ENCODE data around the gene FAM13C. TPM values are rescaled to one million over a fixed set of nuclear protein-coding genes. Genes with fewer than 3 reads are reported as not detected.

FAM13C gene
- total RNA-seq, 1 donor from 2014 or later: not detected

DNA sequence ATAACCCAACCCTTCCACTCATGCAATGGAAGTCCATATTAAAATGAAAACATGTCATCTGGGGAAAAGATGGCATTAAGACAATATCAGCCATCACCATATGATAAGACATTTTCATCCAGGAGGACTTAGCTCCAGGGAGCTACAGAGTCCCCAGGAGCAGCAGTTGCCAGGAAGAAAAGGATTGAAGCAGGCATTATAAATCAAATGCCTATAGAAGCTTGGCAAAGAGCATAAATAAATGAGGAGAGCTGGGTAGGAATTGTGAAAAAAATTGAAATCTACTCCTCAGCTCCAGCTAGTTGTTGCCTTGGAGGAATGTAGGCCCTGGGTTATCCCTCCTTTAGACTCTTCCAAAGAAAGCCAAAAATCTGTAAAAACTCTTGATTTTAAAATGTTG is 42.5 kb downstream of the FAM13C start:
- intact Hi-C loops (cut with micrococcal nuclease): no loop called here

DNA sequence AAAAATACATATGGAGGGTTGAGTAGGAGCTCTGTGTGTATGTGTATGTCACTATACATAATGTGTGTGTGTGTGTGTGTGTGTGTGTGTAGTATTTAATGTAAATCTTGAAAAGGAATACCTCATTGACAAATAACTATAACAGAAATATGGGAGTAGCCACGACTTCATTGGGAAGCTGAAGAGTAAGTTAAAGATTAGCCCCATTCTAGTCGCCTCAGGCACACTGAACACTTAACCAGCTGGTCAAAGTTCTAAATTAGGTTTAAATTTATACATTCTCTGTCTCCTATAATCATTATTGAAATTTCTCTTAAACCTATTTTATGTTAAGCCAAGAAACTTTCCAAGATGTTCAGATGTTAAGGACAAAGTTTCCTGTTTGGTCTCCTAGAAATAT is 45.3 kb downstream of the FAM13C start:
- intact Hi-C loops (cut with micrococcal nuclease): no loop called here

DNA sequence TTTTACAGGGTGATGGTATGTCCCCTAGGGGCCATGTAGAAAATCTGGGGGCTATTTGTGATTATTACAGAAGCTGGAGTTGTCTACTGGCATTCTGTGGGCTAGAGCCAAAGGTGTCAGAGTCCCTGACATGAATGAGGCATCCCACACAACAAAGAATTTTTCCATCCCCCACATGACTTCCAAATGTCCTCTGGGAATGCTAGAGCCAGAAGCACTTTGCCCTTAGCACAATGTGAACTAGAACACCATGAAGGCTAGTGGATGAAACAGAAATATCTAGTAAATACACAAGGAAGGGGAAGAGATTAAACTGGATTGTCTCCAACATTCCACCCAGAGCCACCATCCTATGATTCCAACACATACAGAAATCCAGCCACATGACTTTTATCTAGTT is 46.9 kb downstream of the FAM13C start:
- intact Hi-C loops (cut with micrococcal nuclease): no loop called here

DNA sequence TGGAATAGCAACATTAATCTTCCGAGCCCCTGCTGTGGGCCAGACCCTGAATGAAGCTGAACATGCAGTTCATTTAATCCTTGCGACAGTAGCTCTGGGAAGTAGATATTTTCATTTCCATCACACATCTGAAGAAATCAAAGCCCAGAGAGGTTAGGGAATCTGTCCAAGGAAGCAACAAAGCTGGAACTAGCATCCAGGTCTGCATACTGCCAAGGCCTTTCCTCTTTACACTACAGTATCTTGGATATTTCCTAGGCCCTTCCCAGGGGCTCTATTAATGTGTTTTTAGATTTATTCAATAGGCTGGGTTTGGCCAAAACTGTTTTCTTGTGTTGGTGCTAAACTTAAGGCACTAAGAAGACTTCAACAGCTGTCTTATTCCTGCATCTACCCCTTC is 48.1 kb downstream of the FAM13C start:
- intact Hi-C loops (cut with micrococcal nuclease): no loop called here

DNA sequence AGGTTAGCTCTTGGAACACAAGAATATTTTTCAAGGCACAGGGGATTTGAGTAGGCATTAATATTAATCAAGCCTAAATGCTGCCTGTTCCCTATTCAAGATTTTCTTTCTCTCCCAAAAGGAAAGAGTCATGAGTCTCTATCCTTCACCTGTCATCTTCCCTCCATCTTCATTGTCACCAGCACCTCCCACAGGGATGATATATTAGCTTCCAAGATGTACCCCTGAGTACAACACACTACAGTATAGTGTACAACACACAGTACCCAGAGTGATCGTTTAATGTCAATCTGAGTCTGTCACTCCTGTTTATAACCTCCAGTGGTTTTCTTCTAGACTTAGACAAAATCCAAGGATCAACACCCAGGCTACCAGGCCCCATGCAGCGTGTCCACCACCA is 50.1 kb downstream of the FAM13C start:
- intact Hi-C loops (cut with micrococcal nuclease): no loop called here

DNA sequence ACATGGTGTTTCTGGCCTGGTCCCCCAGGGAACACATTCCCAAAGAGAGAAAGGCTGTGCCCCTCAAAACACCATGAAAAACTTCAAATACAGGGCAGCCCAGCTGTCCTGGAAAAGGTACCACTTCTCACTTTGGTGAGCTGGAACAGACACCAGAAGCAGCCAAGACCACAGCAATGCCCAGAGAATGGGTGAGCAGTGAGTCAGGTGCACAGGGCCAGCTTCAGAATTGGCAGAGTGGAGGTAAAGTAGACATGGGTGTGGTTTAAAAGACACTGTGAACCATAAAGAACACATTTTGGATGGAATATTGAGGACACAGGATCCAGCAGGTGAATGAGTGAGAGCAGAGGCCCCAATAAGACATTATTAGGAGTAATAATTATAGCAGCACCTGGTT is 51.3 kb downstream of the FAM13C start:
- intact Hi-C loops (cut with micrococcal nuclease): no loop called here

DNA sequence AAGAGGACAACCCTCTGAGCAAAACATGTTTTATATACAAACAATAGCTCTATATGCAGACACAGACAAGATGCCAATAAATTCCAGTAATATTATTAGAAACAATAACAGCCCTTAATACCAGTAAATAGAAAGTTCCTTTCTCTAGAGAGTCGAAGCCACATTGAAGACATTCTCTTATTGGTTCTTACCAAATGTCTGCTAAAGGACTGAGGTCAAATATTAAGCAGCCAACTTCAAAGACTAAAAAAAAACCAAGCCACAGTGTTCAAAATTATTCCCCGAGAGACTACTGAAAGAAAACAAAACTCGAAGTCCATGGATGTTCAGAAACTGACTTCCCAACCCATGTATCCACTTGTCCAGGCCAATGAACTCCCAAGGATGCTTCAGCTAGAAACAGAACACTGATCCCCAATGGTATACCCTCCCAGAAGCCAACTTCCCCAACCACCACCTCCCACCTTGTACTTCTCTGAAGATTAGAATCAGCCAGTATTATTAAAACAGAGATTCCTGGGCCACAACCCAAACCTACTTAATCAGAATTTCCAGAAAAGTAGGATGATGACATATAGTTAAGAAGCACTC is 51.9 kb downstream of the FAM13C start:
- intact Hi-C loops (cut with micrococcal nuclease): no loop called here

DNA sequence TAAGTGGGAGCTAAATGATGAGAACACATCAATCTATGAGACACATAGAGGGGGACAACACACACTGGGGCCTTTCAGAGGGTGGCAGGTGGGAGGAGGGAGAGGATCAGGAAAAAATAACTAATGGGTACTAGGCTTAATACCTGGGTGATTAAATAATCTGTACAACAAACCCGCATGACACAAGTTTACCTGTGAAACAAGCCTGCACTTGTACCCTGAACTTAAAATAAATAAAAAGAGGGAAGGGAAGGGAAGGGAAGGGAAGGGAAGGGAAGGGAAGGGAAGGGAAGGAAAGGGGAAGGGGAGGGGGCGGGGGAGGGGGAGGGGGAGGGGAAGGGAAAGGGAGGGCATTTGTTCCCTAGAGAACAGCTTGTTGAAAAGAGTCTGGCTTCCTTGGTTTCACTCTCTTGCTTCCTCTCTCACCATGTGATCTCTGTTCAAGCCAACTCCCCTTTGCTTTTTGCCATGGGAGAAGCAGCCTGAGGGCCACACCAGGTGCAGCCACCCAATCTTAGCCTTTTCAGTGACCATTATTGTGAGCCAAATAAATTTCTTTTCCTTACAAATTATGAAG is 57.7 kb downstream of the FAM13C start:
- intact Hi-C loops (cut with micrococcal nuclease): no loop called here

DNA sequence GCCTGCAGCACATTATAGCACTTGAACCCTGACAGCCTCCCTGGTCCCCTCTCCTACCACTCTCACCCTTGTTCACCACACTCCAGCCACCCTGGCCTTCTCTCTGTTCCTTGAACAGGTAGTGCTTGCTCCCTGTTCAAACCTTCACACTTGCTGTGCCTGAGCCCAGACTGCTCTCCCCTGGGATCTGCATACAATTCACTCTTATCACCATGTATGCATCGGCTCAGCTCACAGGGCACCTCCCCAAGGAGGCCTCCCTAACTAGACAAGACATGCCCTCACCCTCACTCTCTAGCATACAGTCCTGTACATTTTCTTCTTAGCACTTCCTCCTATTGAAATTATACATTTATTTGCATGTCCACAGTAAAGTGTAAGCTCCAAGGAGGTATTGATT is 59.3 kb downstream of the FAM13C start:
- intact Hi-C loops (cut with micrococcal nuclease): no loop called here

DNA sequence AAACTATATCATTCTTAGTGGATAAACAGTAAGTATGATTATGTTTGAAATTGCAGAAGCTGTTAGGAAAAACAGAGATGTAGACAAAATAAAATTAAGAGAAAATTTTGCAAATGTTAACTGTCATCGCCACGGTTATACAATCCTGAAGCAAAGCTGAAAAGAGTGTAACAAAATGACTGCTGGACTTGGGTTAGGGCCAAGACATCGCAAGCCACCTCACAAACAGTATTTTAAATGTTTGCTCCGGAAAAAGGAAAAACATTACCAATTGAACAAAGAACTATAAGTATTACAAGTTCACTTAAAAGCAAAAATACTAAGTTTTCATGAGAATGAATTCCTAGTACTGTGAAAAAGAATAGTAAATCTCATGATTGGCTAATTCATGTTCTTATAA is 60.0 kb downstream of the FAM13C start:
- intact Hi-C loops (cut with micrococcal nuclease): no loop called here

DNA sequence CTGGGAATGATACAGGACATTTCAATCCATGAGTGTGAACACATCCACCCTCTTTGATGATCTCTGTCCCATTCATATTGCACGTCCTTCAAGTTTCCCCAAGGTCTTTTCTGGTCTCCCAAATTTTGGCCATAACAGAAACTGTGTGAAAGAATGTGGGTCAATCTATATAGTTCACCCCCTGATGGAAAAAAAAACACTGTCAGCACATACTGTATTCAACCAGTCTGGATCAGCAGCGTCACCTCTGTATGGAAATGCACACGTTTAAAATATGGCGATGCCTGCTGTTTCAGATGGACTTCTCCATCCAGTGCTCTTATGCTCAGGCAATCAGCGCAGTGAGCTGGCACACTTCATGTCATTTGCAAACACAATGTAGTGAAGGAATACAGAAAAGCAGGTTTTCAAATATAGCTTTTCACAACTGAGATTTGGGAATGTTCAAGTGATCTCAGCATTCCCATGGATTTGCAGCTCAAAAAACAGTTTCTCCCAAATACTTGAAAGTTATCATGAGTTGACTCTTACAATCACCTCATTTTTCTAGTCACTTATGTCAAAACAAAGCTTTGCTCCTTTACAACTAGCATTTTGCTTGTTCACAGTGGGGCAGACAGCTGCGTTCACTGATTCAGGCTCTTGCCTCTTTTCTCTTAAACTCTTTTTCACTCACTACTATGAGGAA is 61.1 kb downstream of the FAM13C start:
- intact Hi-C loops (cut with micrococcal nuclease): no loop called here

DNA sequence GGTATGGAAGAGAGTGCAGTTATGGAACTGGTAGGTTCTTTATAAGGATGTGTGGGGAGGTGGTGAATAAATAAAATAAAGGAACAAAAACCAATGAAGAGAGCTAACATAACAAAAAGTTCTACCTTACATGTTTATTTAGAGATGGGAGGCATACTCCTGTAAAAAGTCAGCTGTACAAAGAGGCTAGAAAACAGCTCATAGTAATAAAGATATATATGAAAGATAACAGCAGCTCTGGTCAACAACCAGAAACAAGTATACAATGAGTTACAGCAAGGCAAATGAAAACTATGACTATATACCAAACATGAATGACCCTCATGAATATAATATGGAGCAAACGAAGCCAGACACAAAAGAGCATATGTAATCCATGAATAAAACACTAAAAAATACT is 62.0 kb downstream of the FAM13C start:
- intact Hi-C loops (cut with micrococcal nuclease): no loop called here

DNA sequence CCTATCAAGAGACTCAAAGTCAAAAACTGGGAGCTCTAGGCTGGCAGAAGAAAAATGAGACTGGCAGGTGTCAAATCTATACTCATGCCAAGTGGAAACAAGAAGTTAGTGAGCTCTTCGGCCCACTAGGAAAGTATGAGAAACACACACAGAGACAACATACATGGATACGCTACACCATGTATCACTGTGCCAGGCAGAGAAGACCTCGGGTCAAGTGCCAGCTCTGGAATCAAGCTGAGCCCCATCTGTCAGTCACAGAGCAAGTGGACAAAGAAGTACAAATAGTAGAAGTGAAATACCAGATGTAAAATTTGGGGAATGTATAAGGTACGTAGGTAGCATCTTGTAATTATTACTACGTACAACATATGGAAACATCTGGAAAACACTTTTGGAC is 62.4 kb downstream of the FAM13C start:
- intact Hi-C loops (cut with micrococcal nuclease): no loop called here

DNA sequence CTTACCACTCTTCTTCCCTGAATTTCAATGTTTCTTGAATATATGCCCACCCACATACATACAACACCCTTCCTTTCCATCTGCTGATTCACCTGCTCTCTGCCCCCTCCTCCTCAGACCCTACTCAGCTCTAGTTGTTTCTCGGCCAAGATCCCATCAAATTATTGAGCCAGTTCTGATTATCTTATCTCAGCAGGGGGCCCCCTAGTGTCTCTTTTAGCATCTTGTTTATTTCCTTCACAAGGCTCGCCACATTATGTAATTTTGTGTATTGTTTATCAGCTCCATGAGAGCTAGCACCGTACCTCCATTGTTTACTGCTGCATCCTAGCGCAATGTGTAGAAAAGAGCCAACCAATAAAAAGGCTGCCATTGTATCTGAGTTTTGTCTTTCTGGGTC is 71.9 kb downstream of the FAM13C start:
- intact Hi-C loops (cut with micrococcal nuclease): no loop called here

DNA sequence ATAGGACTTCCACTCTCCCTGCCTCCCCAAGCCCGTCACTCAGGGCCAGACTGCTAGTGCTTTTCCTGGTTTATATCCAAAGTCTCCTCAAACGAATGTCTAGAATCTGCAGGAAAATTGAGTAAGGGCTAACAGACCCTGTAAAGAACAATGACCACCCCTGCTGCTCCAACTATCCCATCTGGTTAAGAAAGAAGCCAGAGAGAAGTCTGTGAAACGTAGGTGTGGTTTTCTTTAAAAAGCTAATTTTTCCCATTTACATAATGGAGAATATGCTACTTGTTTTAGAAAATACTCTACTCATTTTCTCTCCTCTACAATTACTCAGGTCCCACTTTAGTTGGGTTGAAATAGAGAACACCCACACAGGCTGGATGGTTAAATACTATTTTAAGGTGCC is 72.5 kb downstream of the FAM13C start:
- intact Hi-C loops (cut with micrococcal nuclease): no loop called here

DNA sequence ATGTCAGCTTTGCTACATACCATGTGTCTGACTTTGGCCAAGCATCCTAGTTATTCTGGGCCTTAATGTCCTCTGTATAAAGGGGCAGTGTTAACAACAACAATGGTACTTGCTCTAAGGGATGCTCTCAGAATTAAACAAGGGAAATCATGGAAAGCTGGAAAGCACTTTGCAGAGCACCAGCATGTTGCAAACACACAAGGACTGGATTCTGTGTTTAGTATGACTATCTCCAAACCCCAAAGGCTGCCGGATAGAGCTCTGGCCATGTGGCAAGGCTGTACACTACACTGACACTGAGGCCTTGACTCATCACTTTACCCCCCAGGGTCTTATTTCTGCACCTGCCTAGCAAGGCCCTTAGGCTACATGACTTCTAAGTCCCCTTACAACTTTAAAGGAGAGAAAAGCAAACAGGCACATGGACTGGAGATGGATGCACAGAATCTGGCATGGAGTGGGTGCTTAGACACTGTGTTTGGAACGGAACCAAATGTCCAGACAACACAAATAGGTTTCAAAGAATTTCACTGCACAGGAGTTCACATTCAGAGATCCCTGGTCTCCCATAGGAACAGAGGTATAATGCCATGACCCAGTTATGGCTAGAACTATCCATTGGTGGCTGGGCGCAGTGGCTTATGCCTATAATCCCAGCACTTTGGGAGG is 74.6 kb downstream of the FAM13C start:
- intact Hi-C loops (cut with micrococcal nuclease): no loop called here

DNA sequence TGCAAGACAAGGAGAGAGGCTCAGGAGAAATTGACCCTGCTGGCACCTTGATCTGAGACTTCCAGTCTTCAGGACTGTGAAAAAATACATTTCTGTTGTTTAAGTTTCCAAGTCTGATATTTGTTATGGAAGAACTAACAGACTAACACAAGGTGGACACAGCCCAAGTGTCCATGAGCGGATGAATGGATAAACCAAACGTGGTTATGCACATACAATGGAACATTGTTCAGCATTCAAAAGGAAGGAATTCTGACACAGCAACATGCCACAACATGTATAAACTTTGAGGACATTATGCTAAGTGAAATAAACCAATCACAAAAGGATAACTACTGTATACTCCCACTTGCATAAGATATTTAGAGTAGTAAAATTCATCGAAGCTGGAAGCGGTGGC is 76.5 kb downstream of the FAM13C start:
- intact Hi-C loops (cut with micrococcal nuclease): no loop called here

DNA sequence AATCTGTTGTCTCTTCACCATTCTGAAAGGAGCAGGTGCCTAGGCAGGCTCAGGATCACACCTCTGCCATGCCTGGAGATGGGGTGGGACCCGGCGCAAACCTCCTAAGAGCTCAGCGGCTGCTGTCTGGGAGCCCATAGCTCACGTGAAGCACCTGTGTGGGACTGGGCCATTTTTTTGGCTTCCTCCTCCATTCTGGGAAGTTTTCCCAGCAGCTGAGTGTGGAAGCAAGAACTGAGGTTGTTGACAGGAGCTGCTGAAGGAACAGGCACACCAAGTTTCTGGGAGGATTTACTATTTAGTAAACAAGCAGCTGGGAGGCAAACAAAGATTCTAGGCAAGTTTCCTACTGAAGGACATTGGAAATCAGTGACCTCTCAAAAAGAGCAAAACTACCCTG is 77.3 kb downstream of the FAM13C start:
- intact Hi-C loops (cut with micrococcal nuclease): no loop called here

DNA sequence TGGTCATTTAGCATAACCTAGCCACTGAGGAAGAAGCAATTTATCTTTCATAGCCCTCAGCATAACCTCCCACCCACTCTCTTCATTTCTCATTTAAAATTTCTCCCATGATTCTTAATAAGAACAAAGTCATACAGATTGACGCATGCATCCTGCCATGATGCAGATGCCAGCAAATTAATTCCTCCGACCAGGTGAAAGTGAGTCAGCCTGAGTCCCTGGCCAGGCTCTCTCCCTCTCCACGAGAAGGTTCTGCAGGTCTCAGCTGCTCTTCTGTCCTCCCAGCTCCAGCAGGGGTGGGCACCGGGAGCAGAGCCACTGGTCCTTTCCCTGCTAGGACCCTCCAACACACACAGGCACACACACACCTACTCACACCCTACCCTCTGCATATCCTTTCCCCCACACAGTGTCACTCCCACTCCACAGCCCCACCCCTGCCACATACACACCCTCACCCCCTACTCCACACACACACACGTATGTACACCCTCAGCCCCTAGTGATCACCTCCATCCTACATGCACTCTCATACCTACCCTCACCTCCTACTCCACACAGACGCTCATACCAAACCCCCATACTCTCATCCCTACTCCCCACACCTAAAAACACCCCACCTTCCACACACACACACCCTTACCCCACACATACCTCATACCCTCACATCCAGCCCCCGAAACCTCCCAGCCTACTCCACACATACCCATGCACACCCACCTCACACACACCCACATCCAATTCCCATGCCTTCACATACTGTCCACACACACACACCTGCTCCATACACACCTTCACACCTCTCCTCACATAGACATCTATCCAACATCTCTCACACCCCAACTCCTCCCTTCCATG is 78.0 kb downstream of the FAM13C start:
- intact Hi-C loops (cut with micrococcal nuclease): no loop called here

DNA sequence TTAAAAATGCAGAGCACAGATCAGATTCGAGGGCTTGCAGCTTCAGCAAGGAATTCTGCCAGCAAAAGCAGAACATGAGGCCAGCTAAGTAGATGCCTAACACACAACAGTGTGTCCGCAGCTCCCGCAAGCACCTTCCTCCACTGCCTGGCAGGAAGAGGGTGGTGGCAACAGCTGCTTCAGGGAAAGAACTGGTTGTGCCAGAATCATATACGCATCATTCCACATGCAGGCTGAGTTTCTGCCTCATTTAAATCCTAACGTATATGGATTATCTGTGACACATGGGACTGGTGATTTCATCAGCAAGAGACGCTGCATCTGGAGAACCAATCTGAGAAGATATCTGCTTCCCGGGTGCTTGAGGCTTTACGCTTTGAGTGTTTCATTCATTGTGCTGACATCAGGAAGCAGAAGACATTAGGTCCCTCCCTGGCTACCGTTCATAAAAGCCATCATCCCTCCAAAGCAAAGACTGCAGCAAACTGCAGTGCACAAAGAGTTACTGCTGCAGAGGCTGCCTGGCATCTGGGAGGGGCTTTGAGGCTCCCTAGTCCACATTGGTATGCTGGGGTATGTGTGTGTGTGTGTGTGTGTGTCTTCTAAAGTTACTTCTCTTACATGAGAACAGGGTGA is 78.8 kb downstream of the FAM13C start:
- intact Hi-C loops (cut with micrococcal nuclease): no loop called here

DNA sequence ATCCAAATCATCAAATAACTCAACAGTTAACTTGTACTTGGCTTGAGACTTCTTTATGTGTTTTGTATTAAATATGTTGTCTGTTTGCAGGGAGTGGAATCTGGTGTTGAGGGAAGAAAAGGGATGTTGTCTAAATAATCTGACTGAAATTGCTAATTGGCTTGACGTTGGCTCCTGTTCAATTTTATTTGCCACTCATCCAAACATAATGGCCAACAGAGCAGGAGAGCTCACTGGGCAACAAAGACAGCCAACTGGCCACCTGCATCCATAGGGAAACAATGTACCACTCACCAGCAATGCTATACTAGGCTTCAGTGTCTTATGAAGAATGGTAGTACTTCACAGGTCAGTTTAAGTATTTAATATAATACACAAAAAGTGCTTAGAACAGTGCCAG is 80.5 kb downstream of the FAM13C start:
- intact Hi-C loops (cut with micrococcal nuclease): no loop called here

Measured in T-helper 2 cell treated with Interferon-gamma antibody and Interleukin-4, amounts not matched to agents 100 ng/mL and 5 ng/mL, for 36 hours (primary cell).